Endothelial cell of umbilical vein (primary cell): ENCODE results near the gene DMTF1. TPM values are rescaled to one million over a fixed set of nuclear protein-coding genes. Genes with fewer than 3 reads are reported as not detected.

Source experiments
- BruUV-seq: library from RNA; stranded (reverse); fragments of 400-500 nt; replicated peaks from 2 replicates; lab custom pipeline; 2021; lab: Mats Ljungman, UMichigan
- CTCF ChIA-PET: fragments of 300-600, 350-600 bp; sonication (Branson Sonifier 250); formaldehyde crosslinking; loops from one replicate; lab custom pipeline; 2021; ENCODE audit warnings: antibody characterized with exemption, inconsistent platforms; lab: Charles Lee
- POLR2A ChIA-PET: fragments of 300-600, 350-600 bp; sonication (Branson Sonifier 250); formaldehyde crosslinking; loops from one replicate; lab custom pipeline; 2021; ENCODE audit warnings: antibody characterized with exemption, inconsistent platforms; lab: Charles Lee
- DNase-seq: peaks from one replicate; pipeline ENCODE4 v3.0.0-alpha.2; 2011; ENCODE audit warnings: low read depth, low spot score
- FAIRE-seq: peaks from 2 replicates; lab custom pipeline; 2011; peaks lifted over from hg19 to GRCh38; lab: Jason Lieb, UNC
- H2AFZ ChIP-seq: 2 replicates; pipeline ENCODE4 v1.6.0; 2012; ENCODE audit warnings: low read depth, low read length, control low read depth, inconsistent platforms
- H3K27ac ChIP-seq: 2 replicates; pipeline ENCODE4 v1.5.1; 2011; ENCODE audit warnings: low read depth, mild to moderate bottlenecking, control low read depth, low read length, moderate library complexity; ENCODE audit not compliant: insufficient read depth
- H3K27me3 ChIP-seq, 2 experiments: 2 replicates each; pipeline versions ENCODE4 v1.6.0 to v1.6.1; 2011; ENCODE audit warnings: low read length in 2 of 2, mixed read lengths in 1 of 2; ENCODE audit not compliant: control insufficient read depth in 2 of 2, insufficient read depth in 2 of 2
- H3K36me3 ChIP-seq, 2 experiments: 2 replicates in 1 of 2; 3 replicates in 1 of 2; pipeline ENCODE4 v1.5.1; 2011; ENCODE audit warnings: low read length in 2 of 2, mild to moderate bottlenecking in 1 of 2, moderate library complexity in 1 of 2; ENCODE audit not compliant: control insufficient read depth in 2 of 2, insufficient read depth in 2 of 2; ENCODE audit errors: extremely low read depth in 1 of 2
- H3K4me1 ChIP-seq: 3 replicates; pipeline ENCODE4 v1.5.1; 2011; ENCODE audit warnings: mild to moderate bottlenecking, low read length; ENCODE audit not compliant: control insufficient read depth, insufficient read depth; ENCODE audit errors: extremely low read depth
- H3K4me2 ChIP-seq: 2 replicates; pipeline ENCODE4 v1.6.1; 2011; ENCODE audit warnings: low read length, control low read depth, mixed read lengths; ENCODE audit not compliant: insufficient read depth
- H3K4me3 ChIP-seq, 3 experiments: fragments of 200-600 bp in 1 of 3; sonication (generic), shearing (Covaris generic) in 1 of 3; replicated peaks in 1 of 3; 2 replicates each; pipeline ENCODE4 v1.5.1; 2011 to 2016; ENCODE audit warnings: control low read depth in 3 of 3, low read length in 3 of 3, mild to moderate bottlenecking in 2 of 3, inconsistent platforms in 1 of 3, low read depth in 1 of 3, moderate library complexity in 1 of 3; ENCODE audit not compliant: insufficient read depth in 1 of 3
- H3K79me2 ChIP-seq: 2 replicates; pipeline ENCODE4 v1.6.0; 2012; ENCODE audit warnings: low read length, inconsistent platforms; ENCODE audit not compliant: control insufficient read depth, insufficient read depth
- H3K9ac ChIP-seq: replicated peaks from 2 replicates; pipeline ENCODE3; 2011; ENCODE audit warnings: low read length, control low read depth; ENCODE audit not compliant: insufficient read depth; ENCODE audit errors: extremely low read depth
- H3K9me1 ChIP-seq: replicated peaks from 3 replicates; pipeline ENCODE4 v1.6.0; 2011; ENCODE audit warnings: mild to moderate bottlenecking, low read length; ENCODE audit not compliant: control insufficient read depth, insufficient read depth; ENCODE audit errors: extremely low read depth
- H3K9me3 ChIP-seq: replicated peaks from 2 replicates; pipeline ENCODE4 v1.5.1; 2012; ENCODE audit warnings: low read length, inconsistent platforms; ENCODE audit not compliant: control insufficient read depth, insufficient read depth
- H4K20me1 ChIP-seq: replicated peaks from 2 replicates; pipeline ENCODE3; 2011; ENCODE audit warnings: mild to moderate bottlenecking, low read length; ENCODE audit not compliant: control insufficient read depth, insufficient read depth; ENCODE audit errors: extremely low read depth
- EZH2 ChIP-seq: IDR thresholded peaks from 2 replicates; pipeline ENCODE4 v1.6.1; 2012; ENCODE audit warnings: borderline replicate concordance, low read depth, mild to moderate bottlenecking, moderate library complexity, low read length, inconsistent platforms; ENCODE audit not compliant: severe bottlenecking
- FOS ChIP-seq: IDR thresholded peaks from 2 replicates; pipeline ENCODE4 v1.6.1; 2011; ENCODE audit warnings: mild to moderate bottlenecking, low read length, moderate library complexity, borderline replicate concordance; ENCODE audit not compliant: insufficient read depth
- GATA2 ChIP-seq: IDR thresholded peaks from 2 replicates; pipeline ENCODE4 v1.7.0; 2011; ENCODE audit warnings: low read depth, mild to moderate bottlenecking, moderate library complexity, mixed read lengths, low read length; ENCODE audit not compliant: insufficient read length, insufficient read depth
- JUN ChIP-seq: IDR thresholded peaks from 2 replicates; pipeline ENCODE4 v1.6.1; 2011; ENCODE audit warnings: borderline replicate concordance, low read depth; ENCODE audit not compliant: insufficient read length, insufficient read depth
- MYC ChIP-seq: IDR thresholded peaks from one replicate; pipeline ENCODE4 v1.6.1; 2011; ENCODE audit warnings: mild to moderate bottlenecking, low read depth, low read length
- POLR2A ChIP-seq: IDR thresholded peaks from 2 replicates; pipeline ENCODE4 v1.6.1; 2012; ENCODE audit warnings: low read depth, mild to moderate bottlenecking, control low read depth, low read length
- POLR2AphosphoS5 ChIP-seq: IDR thresholded peaks from 2 replicates; pipeline ENCODE4 v1.6.1; 2012; ENCODE audit warnings: low read depth, mild to moderate bottlenecking, control low read depth, low read length, moderate library complexity; ENCODE audit not compliant: insufficient read depth
- dilution Hi-C: fragments of 300-500 bp; cut with MboI; formaldehyde crosslinking; loops from one replicate; pipeline ENCODE4 v1.15.0; 2019; ENCODE audit warnings: low sequenced_read_pairs; ENCODE audit not compliant: extremely low pct_ligation_motif_present
- intact Hi-C: fragments of 100-400 bp; cut with micrococcal nuclease; formaldehyde crosslinking; loops from one replicate; pipeline ENCODE4 v1.10.0; 2022
- polyA plus RNA-seq, 4 experiments: library from polyadenylated mRNA; depleted of rRNA in 3 of 4; stranded (reverse) in 3 of 4; unstranded in 1 of 4; fragments of >200 nt; gene quantifications; 2 replicates each; pipeline versions ENCODE4 v1.2.1 to v1.2.3, GENCODE V29; 2011 to 2012; ENCODE audit warnings: missing spikeins in 1 of 4
- total RNA-seq: library from RNA; stranded (reverse); gene quantifications from 2 replicates; pipeline ENCODE4 v1.2.3, GENCODE V29; 2021
- TF ChIP-seq, protein P1 (sequence below), 2 donors: IDR thresholded peaks; 1 replicate in 1 of 2; 2 replicates in 1 of 2; pipeline ENCODE4 v1.5.1; 2011; ENCODE audit warnings: low read length in 2 of 2, mild to moderate bottlenecking in 2 of 2, moderate library complexity in 2 of 2, control low read depth in 1 of 2, inconsistent platforms in 1 of 2, low read depth in 1 of 2; ENCODE audit not compliant: insufficient read depth in 1 of 2; ENCODE audit errors: extremely low read depth in 1 of 2
- TF ChIP-seq, protein P2 (sequence below): IDR thresholded peaks from 2 replicates; pipeline ENCODE4 v1.6.1; 2011; ENCODE audit not compliant: insufficient read depth, insufficient read length

DMTF1 gene
- total and polyA plus RNA-seq, 2 donors (not counting 3 experiments of a cell fraction or from before 2014, with no cell fraction given) = 78.5 to 100.0 TPM

DNA sequence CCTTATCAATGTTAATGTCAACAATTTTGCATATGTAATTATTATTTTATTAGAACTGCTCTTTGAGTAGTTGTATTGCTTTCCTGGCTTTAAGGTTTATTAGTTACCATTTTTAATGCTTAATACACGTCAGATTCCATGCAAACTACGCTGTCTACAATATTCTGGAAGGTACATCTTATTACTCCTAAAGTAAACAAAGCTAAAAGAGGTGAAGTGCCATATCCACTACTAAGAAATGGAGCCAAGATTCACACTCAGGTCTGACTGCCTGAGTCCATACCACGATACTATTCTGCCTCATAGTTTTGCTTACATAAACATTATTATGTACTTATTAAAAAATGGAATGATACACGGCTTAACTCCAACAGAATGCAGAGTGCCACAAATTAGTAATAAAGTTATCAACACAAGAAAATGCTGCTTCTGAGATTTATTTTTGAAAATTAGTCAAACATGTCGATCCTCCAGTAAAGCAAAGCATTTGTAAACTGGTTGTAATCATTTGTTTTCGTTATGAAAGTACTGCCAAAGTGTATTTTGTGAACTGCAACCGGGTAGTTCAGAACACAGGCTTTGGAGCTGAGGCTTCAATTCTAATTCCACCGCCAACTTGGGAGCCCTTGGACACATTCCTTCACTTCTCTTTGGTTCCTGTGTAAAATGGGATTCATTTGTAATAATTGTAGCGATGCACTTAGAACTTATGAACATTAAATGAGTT, 1.1 kb upstream of the DMTF1 start:
- peak overlapping the region; percentile 100 for H3K9ac ChIP-seq
- no peaks in the 10 kb centered on the region for H3K9me1 ChIP-seq
- peak overlapping the region; percentile 89 for H3K4me2 ChIP-seq
- FAIRE-seq (no peak), DNase-seq (no peak)
- H4K20me1 ChIP-seq = peaks cover 5% of the 10 kb centered on the region
- POLR2A ChIA-PET = interaction anchor here (2.4 kb wide), 1 partner anchor 68 kb away, joined by 15 read pairs; the partner anchor contains the start of gene TMEM243
- BruUV-seq = no TSS peak
- intact Hi-C loops = loop anchor here (10.0 kb wide), 2 partner anchors 194 to 494 kb away; partner anchors contain the start of gene CROT
- peaks cover 34% of the 10 kb centered on the region for H3K79me2 ChIP-seq
- peak overlapping the region; percentile 84 for H3K27ac ChIP-seq
- TF ChIP-seq FOS = no peak
- TF ChIP-seq, protein P1, sequence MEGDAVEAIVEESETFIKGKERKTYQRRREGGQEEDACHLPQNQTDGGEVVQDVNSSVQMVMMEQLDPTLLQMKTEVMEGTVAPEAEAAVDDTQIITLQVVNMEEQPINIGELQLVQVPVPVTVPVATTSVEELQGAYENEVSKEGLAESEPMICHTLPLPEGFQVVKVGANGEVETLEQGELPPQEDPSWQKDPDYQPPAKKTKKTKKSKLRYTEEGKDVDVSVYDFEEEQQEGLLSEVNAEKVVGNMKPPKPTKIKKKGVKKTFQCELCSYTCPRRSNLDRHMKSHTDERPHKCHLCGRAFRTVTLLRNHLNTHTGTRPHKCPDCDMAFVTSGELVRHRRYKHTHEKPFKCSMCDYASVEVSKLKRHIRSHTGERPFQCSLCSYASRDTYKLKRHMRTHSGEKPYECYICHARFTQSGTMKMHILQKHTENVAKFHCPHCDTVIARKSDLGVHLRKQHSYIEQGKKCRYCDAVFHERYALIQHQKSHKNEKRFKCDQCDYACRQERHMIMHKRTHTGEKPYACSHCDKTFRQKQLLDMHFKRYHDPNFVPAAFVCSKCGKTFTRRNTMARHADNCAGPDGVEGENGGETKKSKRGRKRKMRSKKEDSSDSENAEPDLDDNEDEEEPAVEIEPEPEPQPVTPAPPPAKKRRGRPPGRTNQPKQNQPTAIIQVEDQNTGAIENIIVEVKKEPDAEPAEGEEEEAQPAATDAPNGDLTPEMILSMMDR (IDR thresholded peaks at IDR 0.05; ENCODE audit: extremely low read depth in 1 of 2, insufficient read depth in 1 of 2, low read depth in 1 of 2, low read length in 2 of 2) = no peak
- no peak for TF ChIP-seq GATA2
- TF ChIP-seq, protein P2, sequence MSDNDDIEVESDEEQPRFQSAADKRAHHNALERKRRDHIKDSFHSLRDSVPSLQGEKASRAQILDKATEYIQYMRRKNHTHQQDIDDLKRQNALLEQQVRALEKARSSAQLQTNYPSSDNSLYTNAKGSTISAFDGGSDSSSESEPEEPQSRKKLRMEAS = no peak
- no peak for TF ChIP-seq MYC
- TF ChIP-seq JUN = no peak
- TF ChIP-seq POLR2A = no peak
- no peak for TF ChIP-seq POLR2AphosphoS5
- no peak for TF ChIP-seq EZH2
- H3K36me3 ChIP-seq = peaks cover 0 to 2% of the 10 kb centered on the region in 2 experiments
- peak overlapping the region in 1 of 3 experiments; percentile 100 for H3K4me3 ChIP-seq
- H3K9me3 ChIP-seq = no peaks in the 10 kb centered on the region
- H3K27me3 ChIP-seq = no peaks in the 10 kb centered on the region
- dilution Hi-C loops = no loop called here
- CTCF ChIA-PET = interaction anchor here (1.8 to 12.0 kb wide), 4 partner anchors 11 to 235 kb away, joined by 5 to 343 read pairs (median 66); partner anchors contain the start of gene ELAPOR2
- peaks cover 31% of the 10 kb centered on the region for H3K4me1 ChIP-seq
- H2AFZ ChIP-seq = peak overlapping the region; percentile 91
